ENCODE measurements around the gene SYPL2. TPM values are rescaled to one million over a fixed set of nuclear protein-coding genes. Genes with fewer than 3 reads are reported as not detected.
A peak's percentile ranks its signal among the peaks of the same experiment; 100 is the strongest.

SYPL2 gene
- total and polyA plus RNA-seq, 4 experiments from 2014 or later: not detected

- Mint-ChIP-seq H3K36me3 (peaks cover 11 to 38% of the 10 kb centered on the region in 2 donors), H3K27me3 (no peaks in the 10 kb centered on the region), H3K9me3 (no peaks in the 10 kb centered on the region), H3K27ac (peak overlapping the region; percentile 93 to 99 (median 97)), H3K4me1 (peaks cover 66 to 97% (median 87%) of the 10 kb centered on the region in 4 donors), H3K4me3 (peak overlapping the region; percentile 72 to 94 (median 86))
- peaks cover 8% of the 10 kb centered on the region for H3K36me3 ChIP-seq (ENCODE audit: insufficient read depth, low read length)
- H3K27ac ChIP-seq (ENCODE audit: low read depth, low read length): peak overlapping the region; percentile 86
- intact Hi-C loops (cut with micrococcal nuclease): loop anchor here (1.0 kb wide), 2 partner anchors 8 kb away; partner anchors contain the start of gene CYB561D1
- H3K4me3 ChIP-seq (ENCODE audit: low read length in 2 of 2): peak overlapping the region; percentile 18 to 49
- no peak for DNase-seq
- ChIA-PET POLR2A (ENCODE audit: partially characterized antibody) (interaction anchor here (0.7 to 23.6 kb wide), 10 partner anchors 5 to 300 kb away, joined by 3 to 438 read pairs (median 14); partner anchors contain the start of genes AMIGO1, ATXN7L2, CYB561D1 and GNAI3), CTCF (ENCODE audit: partially characterized antibody) (interaction anchor here (23.1 to 37.2 kb wide), 3 partner anchors 7 to 30 kb away, joined by 594 to 1669 read pairs (median 594); partner anchors contain the start of genes AMIGO1, ATXN7L2, CYB561D1 and GPR61)
- no peaks in the 10 kb centered on the region for H3K9me3 ChIP-seq (ENCODE audit: control insufficient read depth in 1 of 2, low read length in 2 of 2)
- H3K4me1 ChIP-seq (ENCODE audit: insufficient read depth, low read length): peaks cover 98% of the 10 kb centered on the region
- no peaks in the 10 kb centered on the region for H3K27me3 ChIP-seq (ENCODE audit: insufficient read depth, low read length)
Observed at GRCh38 chr1:109501644-109502363, 35.5 kb downstream of the SYPL2 start.

- peak overlapping the region; percentile 45 to 49 for H3K4me3 ChIP-seq (ENCODE audit: low read length in 2 of 2)
- no peaks in the 10 kb centered on the region for H3K27me3 Mint-ChIP-seq
- intact Hi-C loops (cut with micrococcal nuclease): loop anchor here (1.0 kb wide), 2 partner anchors 8 kb away; partner anchors contain the start of gene CYB561D1
Observed at GRCh38 chr1:109502364-109502851, 36.1 kb downstream of the SYPL2 start.

GRCh38 chr1:109503935-109504334 lies 37.6 kb downstream of the SYPL2 start:
- no peaks in the 10 kb centered on the region for H3K27me3 ChIP-seq (ENCODE audit: insufficient read depth, low read length)
- intact Hi-C loops (cut with micrococcal nuclease): no loop called here
- no peaks in the 10 kb centered on the region for H3K36me3 ChIP-seq (ENCODE audit: insufficient read depth, low read length)
- peak overlapping the region; percentile 42 for H3K27ac ChIP-seq (ENCODE audit: low read depth, low read length)
- H3K36me3 Mint-ChIP-seq: peaks cover 23 to 38% of the 10 kb centered on the region in 2 donors
- peak overlapping the region; percentile 24 to 36 for H3K4me3 ChIP-seq (ENCODE audit: low read length in 2 of 2)
- POLR2A ChIA-PET (ENCODE audit: partially characterized antibody): interaction anchor here (1.1 to 23.6 kb wide), 8 partner anchors 6 to 480 kb away, joined by 3 to 438 read pairs (median 111); partner anchors contain the start of genes AHCYL1, AMIGO1, ATXN7L2 and CYB561D1
- CTCF ChIA-PET (ENCODE audit: partially characterized antibody): interaction anchor here (1.4 to 37.2 kb wide), 4 partner anchors 5 to 137 kb away, joined by 3 to 1669 read pairs (median 594); partner anchors contain the start of genes AMIGO1, ATXN7L2, CYB561D1 and GPR61
- peaks cover 0 to 4% (median 0%) of the 10 kb centered on the region in 8 donors for H3K9me3 Mint-ChIP-seq
- no peaks in the 10 kb centered on the region for H3K27me3 Mint-ChIP-seq
- H3K4me1 ChIP-seq (ENCODE audit: insufficient read depth, low read length): peaks cover 98% of the 10 kb centered on the region
- peak overlapping the region; percentile 89 to 99 (median 94) for H3K27ac Mint-ChIP-seq
- H3K4me1 Mint-ChIP-seq: peaks cover 71 to 97% (median 90%) of the 10 kb centered on the region in 4 donors
- peak overlapping the region; percentile 76 to 93 (median 85) for H3K4me3 Mint-ChIP-seq
- H3K9me3 ChIP-seq (ENCODE audit: control insufficient read depth in 1 of 2, low read length in 2 of 2): no peaks in the 10 kb centered on the region
- peak in 2 of 5 donors; percentile 24 to 36 for DNase-seq

More at GRCh38 chr1:109502364-109502851, 36.1 kb downstream of the SYPL2 start:
- H3K4me1 ChIP-seq (ENCODE audit: insufficient read depth, low read length): peaks cover 98% of the 10 kb centered on the region
- DNase-seq: peak; percentile 79 to 86 (median 84)
- H3K36me3 ChIP-seq (ENCODE audit: insufficient read depth, low read length): peaks cover 2% of the 10 kb centered on the region
- ChIA-PET POLR2A (ENCODE audit: partially characterized antibody) (interaction anchor here (0.7 to 23.6 kb wide), 9 partner anchors 5 to 299 kb away, joined by 3 to 438 read pairs (median 16); partner anchors contain the start of genes AMIGO1, ATXN7L2, CYB561D1 and GNAI3), CTCF (ENCODE audit: partially characterized antibody) (interaction anchor here (1.4 to 37.2 kb wide), 4 partner anchors 6 to 138 kb away, joined by 3 to 1669 read pairs (median 594); partner anchors contain the start of genes AMIGO1, ATXN7L2, CYB561D1 and GPR61)
- no peaks in the 10 kb centered on the region for H3K27me3 ChIP-seq (ENCODE audit: insufficient read depth, low read length)
- peaks cover 16 to 38% of the 10 kb centered on the region in 2 donors for H3K36me3 Mint-ChIP-seq
- no peaks in the 10 kb centered on the region for H3K9me3 ChIP-seq (ENCODE audit: control insufficient read depth in 1 of 2, low read length in 2 of 2)
- H3K27ac Mint-ChIP-seq: peak overlapping the region; percentile 93 to 99 (median 97)
- peaks cover 67 to 97% (median 90%) of the 10 kb centered on the region in 4 donors for H3K4me1 Mint-ChIP-seq
- peaks cover 0 to 3% (median 0%) of the 10 kb centered on the region in 8 donors for H3K9me3 Mint-ChIP-seq
- peak overlapping the region; percentile 86 for H3K27ac ChIP-seq (ENCODE audit: low read depth, low read length)
- peak overlapping the region; percentile 72 to 94 (median 86) for H3K4me3 Mint-ChIP-seq

GRCh38 chr1:109504974-109505373 lies 38.6 kb downstream of the SYPL2 start:
- H3K27me3 Mint-ChIP-seq: no peaks in the 10 kb centered on the region
- H3K4me3 ChIP-seq (ENCODE audit: low read length in 2 of 2): peak overlapping the region; percentile 26
- intact Hi-C loops (cut with micrococcal nuclease): no loop called here
- peaks cover 92% of the 10 kb centered on the region for H3K4me1 ChIP-seq (ENCODE audit: insufficient read depth, low read length)
- H3K4me3 Mint-ChIP-seq: peak overlapping the region; percentile 65 to 93 (median 82)
- H3K36me3 Mint-ChIP-seq: peaks cover 21 to 31% of the 10 kb centered on the region in 2 donors
- H3K9me3 ChIP-seq (ENCODE audit: control insufficient read depth in 1 of 2, low read length in 2 of 2): no peaks in the 10 kb centered on the region
- H3K36me3 ChIP-seq (ENCODE audit: insufficient read depth, low read length): no peaks in the 10 kb centered on the region
- ChIA-PET CTCF (ENCODE audit: partially characterized antibody) (interaction anchor here (1.6 to 37.2 kb wide), 4 partner anchors 4 to 41 kb away, joined by 6 to 1669 read pairs (median 594); partner anchors contain the start of genes AMIGO1, ATXN7L2, CYB561D1 and GPR61), POLR2A (ENCODE audit: partially characterized antibody) (interaction anchor here (1.3 to 23.6 kb wide), 6 partner anchors 5 to 80 kb away, joined by 6 to 438 read pairs (median 249); partner anchors contain the start of genes AMIGO1, ATXN7L2, CYB561D1 and GNAI3)
- H3K27ac ChIP-seq (ENCODE audit: low read depth, low read length): peak overlapping the region; percentile 48
- peak overlapping the region; percentile 84 to 99 (median 90) for H3K27ac Mint-ChIP-seq
- no peak for DNase-seq
- peaks cover 69 to 94% (median 85%) of the 10 kb centered on the region in 4 donors for H3K4me1 Mint-ChIP-seq
- peaks cover 0 to 4% (median 0%) of the 10 kb centered on the region in 8 donors for H3K9me3 Mint-ChIP-seq
- H3K27me3 ChIP-seq (ENCODE audit: insufficient read depth, low read length): no peaks in the 10 kb centered on the region

- Mint-ChIP-seq H3K36me3 (peaks cover 18 to 22% of the 10 kb centered on the region in 2 donors), H3K9me3 (peaks cover 0 to 4% (median under 1%) of the 10 kb centered on the region in 8 donors), H3K4me1 (peaks cover 53 to 83% (median 68%) of the 10 kb centered on the region in 4 donors), H3K27ac (peak overlapping the region; percentile 58 to 95 (median 90)), H3K4me3 (peak overlapping the region; percentile 85 to 94 (median 90)), H3K27me3 (no peaks in the 10 kb centered on the region)
- peak overlapping the region; percentile 47 for H3K27ac ChIP-seq (ENCODE audit: low read depth, low read length)
- peaks cover 70% of the 10 kb centered on the region for H3K4me1 ChIP-seq (ENCODE audit: insufficient read depth, low read length)
- H3K4me3 ChIP-seq (ENCODE audit: low read length in 2 of 2): peak overlapping the region in 1 of 2 donors; percentile 82
- intact Hi-C loops (cut with micrococcal nuclease): no loop called here
- POLR2A ChIA-PET (ENCODE audit: partially characterized antibody): interaction anchor here (0.9 to 23.6 kb wide), 5 partner anchors 11 to 82 kb away, joined by 3 to 438 read pairs (median 206); partner anchors contain the start of genes ATXN7L2, CYB561D1, GNAI3 and PSMA5
- no peaks in the 10 kb centered on the region for H3K9me3 ChIP-seq (ENCODE audit: control insufficient read depth in 1 of 2, low read length in 2 of 2)
- H3K27me3 ChIP-seq (ENCODE audit: insufficient read depth, low read length): no peaks in the 10 kb centered on the region
- CTCF ChIA-PET (ENCODE audit: partially characterized antibody): interaction anchor here (0.8 to 37.2 kb wide), 3 partner anchors 15 to 39 kb away, joined by 3 to 1669 read pairs (median 594); partner anchors contain the start of genes ATXN7L2, CYB561D1 and GPR61
- H3K36me3 ChIP-seq (ENCODE audit: insufficient read depth, low read length): no peaks in the 10 kb centered on the region
- no peak for DNase-seq
Observed at GRCh38 chr1:109508001-109508872, 41.9 kb downstream of the SYPL2 start.

GRCh38 chr1:109508873-109509175 lies 42.5 kb downstream of the SYPL2 start:
- peak overlapping the region; percentile 44 to 82 for H3K4me3 ChIP-seq (ENCODE audit: low read length in 2 of 2)
- no peak for DNase-seq

More at GRCh38 chr1:109508873-109509175, 42.5 kb downstream of the SYPL2 start:
- Histone ChIP-seq H3K27me3 (ENCODE audit: insufficient read depth, low read length) (no peaks in the 10 kb centered on the region), H3K27ac (ENCODE audit: low read depth, low read length) (peak overlapping the region; percentile 47), H3K4me1 (ENCODE audit: insufficient read depth, low read length) (peaks cover 66% of the 10 kb centered on the region), H3K36me3 (ENCODE audit: insufficient read depth, low read length) (no peaks in the 10 kb centered on the region), H3K9me3 (ENCODE audit: control insufficient read depth in 1 of 2, low read length in 2 of 2) (no peaks in the 10 kb centered on the region)
- ChIA-PET CTCF (ENCODE audit: partially characterized antibody) (interaction anchor here (24.9 to 37.2 kb wide), 2 partner anchors 15 to 23 kb away, joined by 594 to 1669 read pairs; partner anchors contain the start of genes ATXN7L2, CYB561D1 and GPR61), POLR2A (ENCODE audit: partially characterized antibody) (interaction anchor here (0.9 to 23.6 kb wide), 6 partner anchors 10 to 82 kb away, joined by 3 to 438 read pairs (median 109); partner anchors contain the start of genes ATXN7L2, CYB561D1, GNAI3 and PSMA5)
- Mint-ChIP-seq H3K27me3 (no peaks in the 10 kb centered on the region), H3K4me3 (peak overlapping the region; percentile 85 to 94 (median 90)), H3K9me3 (peaks cover 0 to 4% (median under 1%) of the 10 kb centered on the region in 8 donors), H3K36me3 (peaks cover 18 to 22% of the 10 kb centered on the region in 2 donors), H3K4me1 (peaks cover 53 to 79% (median 65%) of the 10 kb centered on the region in 4 donors), H3K27ac (peak overlapping the region; percentile 84 to 95 (median 91))
- intact Hi-C loops (cut with micrococcal nuclease): no loop called here
